Left ventricle myocardium inferior (tissue), 1 donor: ENCODE data around the gene CCDC38. TPM values are rescaled to one million over a fixed set of nuclear protein-coding genes. Genes with fewer than 3 reads are reported as not detected.

ENCODE experiments used
- DNase-seq: peaks from one replicate; pipeline ENCODE4 v3.0.0-alpha.2; 2020
- H3K27ac ChIP-seq: fragments of 200-600 bp; replicated peaks from 2 replicates; pipeline ENCODE4 v1.8.0; 2021
- H3K27me3 ChIP-seq: fragments of 200-600 bp; 2 replicates; pipeline ENCODE4 v1.8.0; 2021; ENCODE audit warnings: low read depth
- H3K36me3 ChIP-seq: fragments of 200-600 bp; 2 replicates; pipeline ENCODE4 v1.8.0; 2021
- H3K4me1 ChIP-seq: fragments of 200-600 bp; 2 replicates; pipeline ENCODE4 v1.8.0; 2021
- H3K4me3 ChIP-seq: fragments of 200-600 bp; 2 replicates; pipeline ENCODE4 v1.8.0; 2021; ENCODE audit warnings: mild to moderate bottlenecking, moderate library complexity
- H3K9me3 ChIP-seq: fragments of 200-600 bp; replicated peaks from 2 replicates; pipeline ENCODE4 v1.8.0; 2021
- CTCF ChIP-seq: fragments of 200-600 bp; IDR thresholded peaks from 2 replicates; pipeline ENCODE4 v1.8.0; 2021; ENCODE audit warnings: antibody characterized with exemption, mild to moderate bottlenecking, borderline replicate concordance
- intact Hi-C: fragments of 100-400 bp; cut with micrococcal nuclease; formaldehyde crosslinking; loops from one replicate; pipeline ENCODE4 v1.11.0; 2022
- total RNA-seq: library from RNA; stranded (reverse); fragmentation: NEBNext Ultra II Directional; extraction: Animal tissue kit (Norgen Biotek cat#: 25700); gene quantifications from one replicate; pipeline ENCODE4 v1.2.1, GENCODE V29; 2021
- donor health status: DM: no; HTN: yes; CAD: no; lungs with severe emphysema.

The CCDC38 gene
- total RNA-seq, 1 donor from 2014 or later: 0.22 TPM

GRCh38 chr12:95882873-95883272 lies 59.5 kb downstream of the CCDC38 start:
- no peak overlapping the region for H3K4me3 ChIP-seq
- no peaks in the 10 kb centered on the region for H3K36me3 ChIP-seq
- H3K27ac ChIP-seq: no peak overlapping the region
- intact Hi-C loops: no loop called here
- H3K4me1 ChIP-seq: peaks cover 14% of the 10 kb centered on the region
- no peak for TF ChIP-seq CTCF
- no peaks in the 10 kb centered on the region for H3K27me3 ChIP-seq
- peaks cover 12% of the 10 kb centered on the region for H3K9me3 ChIP-seq
- DNase-seq: no peak

- Histone ChIP-seq H3K27ac (no peak overlapping the region), H3K4me1 (peaks cover 14% of the 10 kb centered on the region), H3K9me3 (peaks cover 12% of the 10 kb centered on the region), H3K27me3 (no peaks in the 10 kb centered on the region), H3K4me3 (no peak overlapping the region), H3K36me3 (no peaks in the 10 kb centered on the region)
- intact Hi-C loops: no loop called here
- no peak for DNase-seq
- TF ChIP-seq CTCF: no peak
Measured at GRCh38 chr12:95882080-95882479, 60.3 kb downstream of the CCDC38 start.

- H3K36me3 ChIP-seq: no peaks in the 10 kb centered on the region
- DNase-seq: no peak
- intact Hi-C loops: no loop called here
- TF ChIP-seq CTCF: no peak
- H3K4me1 ChIP-seq: peaks cover 14% of the 10 kb centered on the region
- no peaks in the 10 kb centered on the region for H3K27me3 ChIP-seq
- peaks cover 12% of the 10 kb centered on the region for H3K9me3 ChIP-seq
- H3K27ac ChIP-seq: no peak overlapping the region
- H3K4me3 ChIP-seq: no peak overlapping the region
Measured at GRCh38 chr12:95881331-95881955, 61.0 kb downstream of the CCDC38 start.

- TF ChIP-seq CTCF: no peak
- intact Hi-C loops: no loop called here
- H3K27me3 ChIP-seq: no peaks in the 10 kb centered on the region
Measured at GRCh38 chr12:95880895-95881294, 61.5 kb downstream of the CCDC38 start.

GRCh38 chr12:95877622-95878021 lies 64.8 kb downstream of the CCDC38 start:
- Histone ChIP-seq H3K27me3 (no peaks in the 10 kb centered on the region), H3K36me3 (peaks cover 3% of the 10 kb centered on the region), H3K27ac (no peak overlapping the region), H3K9me3 (no peaks in the 10 kb centered on the region), H3K4me3 (no peak overlapping the region), H3K4me1 (peaks cover 10% of the 10 kb centered on the region)
- DNase-seq: no peak
- intact Hi-C loops: no loop called here
- no peak for TF ChIP-seq CTCF

More at GRCh38 chr12:95880895-95881294, 61.5 kb downstream of the CCDC38 start:
- DNase-seq: no peak
- Histone ChIP-seq H3K36me3 (no peaks in the 10 kb centered on the region), H3K27ac (no peak overlapping the region), H3K4me1 (peaks cover 14% of the 10 kb centered on the region), H3K9me3 (peaks cover 12% of the 10 kb centered on the region), H3K4me3 (no peak overlapping the region)
